Uterus (tissue), 2 donors: ENCODE data around the gene TOP3B.

ENCODE experiments used
- POLR2A ChIP-seq, 2 donors: fragments of 450-650 bp; IDR thresholded peaks; one replicate each; pipeline ENCODE4 v1.6.1; 2016; ENCODE audit warnings: antibody characterized with exemption in 2 of 2, mild to moderate bottlenecking in 1 of 2, moderate library complexity in 1 of 2
- TF ChIP-seq, protein P1 (sequence below), 4 experiments: fragments of 200-600 bp in 2 of 4; fragments of 450-650 bp in 2 of 4; sonication (generic) in 2 of 4; IDR thresholded peaks; one replicate each; pipeline ENCODE4 v1.5.1; 2016 to 2019; ENCODE audit warnings: antibody characterized with exemption in 4 of 4, mild to moderate bottlenecking in 2 of 4, moderate library complexity in 1 of 4

DNA sequence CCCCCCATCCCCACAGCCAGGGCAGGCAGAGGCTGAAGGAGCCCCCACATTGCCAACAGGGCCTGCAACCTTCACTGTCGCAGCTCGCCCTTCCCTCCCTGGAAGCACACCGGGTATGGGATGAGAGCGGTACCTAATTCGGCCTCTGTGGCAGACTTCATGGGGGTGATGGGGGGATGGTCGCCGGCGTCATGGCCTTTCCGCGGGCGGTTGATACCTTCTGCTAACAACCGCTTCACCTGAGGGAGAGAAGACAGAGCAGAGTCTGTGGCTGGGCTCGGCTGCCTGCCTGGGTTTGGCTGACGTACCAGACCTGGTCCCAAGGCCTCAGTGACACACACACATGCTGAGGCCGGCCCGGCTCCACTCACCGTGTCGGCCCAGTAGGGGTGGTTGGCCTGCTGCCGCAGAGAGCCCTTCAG is 18.8 kb downstream of the TOP3B start:
- TF ChIP-seq, protein P1, sequence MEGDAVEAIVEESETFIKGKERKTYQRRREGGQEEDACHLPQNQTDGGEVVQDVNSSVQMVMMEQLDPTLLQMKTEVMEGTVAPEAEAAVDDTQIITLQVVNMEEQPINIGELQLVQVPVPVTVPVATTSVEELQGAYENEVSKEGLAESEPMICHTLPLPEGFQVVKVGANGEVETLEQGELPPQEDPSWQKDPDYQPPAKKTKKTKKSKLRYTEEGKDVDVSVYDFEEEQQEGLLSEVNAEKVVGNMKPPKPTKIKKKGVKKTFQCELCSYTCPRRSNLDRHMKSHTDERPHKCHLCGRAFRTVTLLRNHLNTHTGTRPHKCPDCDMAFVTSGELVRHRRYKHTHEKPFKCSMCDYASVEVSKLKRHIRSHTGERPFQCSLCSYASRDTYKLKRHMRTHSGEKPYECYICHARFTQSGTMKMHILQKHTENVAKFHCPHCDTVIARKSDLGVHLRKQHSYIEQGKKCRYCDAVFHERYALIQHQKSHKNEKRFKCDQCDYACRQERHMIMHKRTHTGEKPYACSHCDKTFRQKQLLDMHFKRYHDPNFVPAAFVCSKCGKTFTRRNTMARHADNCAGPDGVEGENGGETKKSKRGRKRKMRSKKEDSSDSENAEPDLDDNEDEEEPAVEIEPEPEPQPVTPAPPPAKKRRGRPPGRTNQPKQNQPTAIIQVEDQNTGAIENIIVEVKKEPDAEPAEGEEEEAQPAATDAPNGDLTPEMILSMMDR (IDR thresholded peaks at IDR 0.05), result no peak
- no peak for TF ChIP-seq POLR2A (IDR thresholded peaks at IDR 0.05)
